Measurements from ENCODE around the gene LMCD1.

DNA sequence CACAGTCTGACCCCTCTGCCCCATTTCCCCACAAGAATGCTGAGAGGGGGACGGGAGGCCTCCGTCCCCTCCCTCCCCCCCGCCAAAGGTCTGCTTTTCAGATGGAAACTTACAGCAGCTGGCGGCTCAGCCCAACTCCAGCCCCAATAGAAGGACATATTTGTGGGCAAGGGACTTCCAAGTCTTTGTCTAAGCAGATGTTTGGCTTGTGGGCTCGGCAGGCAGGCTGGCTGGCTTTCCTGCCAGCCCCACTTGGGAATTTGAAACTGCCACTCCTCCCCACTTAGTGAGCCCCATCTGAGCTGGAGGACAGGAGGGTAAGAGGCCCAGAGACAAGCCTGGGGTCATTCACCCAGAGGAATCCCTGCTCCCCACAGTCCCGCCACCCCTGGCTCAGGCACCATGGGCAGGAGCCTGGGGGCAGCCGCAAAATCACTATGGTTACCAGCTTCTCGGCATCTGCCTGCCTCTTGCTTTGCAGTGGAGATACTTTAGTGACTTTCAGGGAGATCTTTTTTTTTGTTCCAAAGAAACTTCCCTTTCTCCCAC, 53.6 kb downstream of the LMCD1 start:
- TF ChIP-seq, protein P1, sequence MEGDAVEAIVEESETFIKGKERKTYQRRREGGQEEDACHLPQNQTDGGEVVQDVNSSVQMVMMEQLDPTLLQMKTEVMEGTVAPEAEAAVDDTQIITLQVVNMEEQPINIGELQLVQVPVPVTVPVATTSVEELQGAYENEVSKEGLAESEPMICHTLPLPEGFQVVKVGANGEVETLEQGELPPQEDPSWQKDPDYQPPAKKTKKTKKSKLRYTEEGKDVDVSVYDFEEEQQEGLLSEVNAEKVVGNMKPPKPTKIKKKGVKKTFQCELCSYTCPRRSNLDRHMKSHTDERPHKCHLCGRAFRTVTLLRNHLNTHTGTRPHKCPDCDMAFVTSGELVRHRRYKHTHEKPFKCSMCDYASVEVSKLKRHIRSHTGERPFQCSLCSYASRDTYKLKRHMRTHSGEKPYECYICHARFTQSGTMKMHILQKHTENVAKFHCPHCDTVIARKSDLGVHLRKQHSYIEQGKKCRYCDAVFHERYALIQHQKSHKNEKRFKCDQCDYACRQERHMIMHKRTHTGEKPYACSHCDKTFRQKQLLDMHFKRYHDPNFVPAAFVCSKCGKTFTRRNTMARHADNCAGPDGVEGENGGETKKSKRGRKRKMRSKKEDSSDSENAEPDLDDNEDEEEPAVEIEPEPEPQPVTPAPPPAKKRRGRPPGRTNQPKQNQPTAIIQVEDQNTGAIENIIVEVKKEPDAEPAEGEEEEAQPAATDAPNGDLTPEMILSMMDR (IDR thresholded peaks at IDR 0.05), result no peak
- TF ChIP-seq POLR2A (IDR thresholded peaks at IDR 0.05), result no peak
- TF ChIP-seq POLR2AphosphoS5 (IDR thresholded peaks at IDR 0.05), result no peak
- TF ChIP-seq EP300 (IDR thresholded peaks at IDR 0.05), result no peak

All from sigmoid colon (tissue), 4 donors.